Femur (tissue), 1 donor: ENCODE data around the gene GTF3C2.
A peak's percentile ranks its signal among the peaks of the same experiment; 100 is the strongest.
"Not testable (repeated sequence)": the region's sequence is repeated elsewhere in the genome, so short reads cannot be mapped to it uniquely, and the experiment has no call there.

Source experiments
- DNase-seq: peaks from one replicate; pipeline ENCODE4 v3.0.0-alpha.2; 2017

GTF3C2 gene

GRCh38 chr2:27319839-27320238 lies 36.7 kb downstream of the GTF3C2 start:
- not testable (repeated sequence) for DNase-seq

GRCh38 chr2:27316655-27317412 lies 39.7 kb downstream of the GTF3C2 start:
- DNase-seq, result no peak

- no peak for DNase-seq
These were observed 41.4 kb downstream of the GTF3C2 start for GRCh38 chr2:27315122-27315521.

GRCh38 chr2:27314709-27315108 lies 41.9 kb downstream of the GTF3C2 start:
- no peak for DNase-seq

GRCh38 chr2:27313882-27314645 lies 42.5 kb downstream of the GTF3C2 start:
- DNase-seq, result no peak

GRCh38 chr2:27312152-27312551 lies 44.4 kb downstream of the GTF3C2 start:
- no peak for DNase-seq

- no peak for DNase-seq
These were observed 46.9 kb downstream of the GTF3C2 start for GRCh38 chr2:27309651-27310050.

GRCh38 chr2:27308359-27308881 lies 48.1 kb downstream of the GTF3C2 start, which contains the start of gene UCN:
Gene UCN, minus strand, starts transcription at chr2:27308445. Its CDS starts 550 bp downstream, at chr2:27307895.
- peak; percentile 73 for DNase-seq

- DNase-seq, result no peak
These were observed 48.8 kb downstream of the GTF3C2 start for GRCh38 chr2:27307545-27308358.

GRCh38 chr2:27307287-27307544 lies 49.3 kb downstream of the GTF3C2 start:
- DNase-seq, result no peak

GRCh38 chr2:27306573-27307286 lies 49.8 kb downstream of the GTF3C2 start:
- DNase-seq, result no peak

- DNase-seq, result no peak
These were observed 50.4 kb downstream of the GTF3C2 start for GRCh38 chr2:27306136-27306535.

- no peak for DNase-seq
These were observed 51.0 kb downstream of the GTF3C2 start for GRCh38 chr2:27305516-27305915.

- DNase-seq, result no peak
These were observed 51.9 kb downstream of the GTF3C2 start for GRCh38 chr2:27304488-27305240.

- DNase-seq, result no peak
These were observed 53.2 kb downstream of the GTF3C2 start for GRCh38 chr2:27303093-27304025.

- not testable (repeated sequence) for DNase-seq
These were observed 56.0 kb downstream of the GTF3C2 start for GRCh38 chr2:27300606-27301005.

- DNase-seq, result no peak
These were observed 58.0 kb downstream of the GTF3C2 start for GRCh38 chr2:27298391-27299080.

- DNase-seq, result no peak
These were observed 59.4 kb downstream of the GTF3C2 start for GRCh38 chr2:27297195-27297594.

GRCh38 chr2:27296481-27296880 lies 60.1 kb downstream of the GTF3C2 start:
- no peak for DNase-seq

- DNase-seq, result no peak
These were observed 61.6 kb downstream of the GTF3C2 start for GRCh38 chr2:27294928-27295327.
